HCT116 (cell line): ENCODE data around the gene FES. TPM values are rescaled to one million over a fixed set of nuclear protein-coding genes. Genes with fewer than 3 reads are reported as not detected.

Experiments
- ATAC-seq: fragments of 200-7000 bp; cut with Tn5 transposase; 2 replicates; pipeline ENCODE4 v1.9.1; 2020; ENCODE audit warnings: mild to moderate bottlenecking, moderate library complexity
- BruUV-seq: library from RNA; stranded (reverse); fragments of 400-500 nt; replicated peaks from 2 replicates; lab custom pipeline; 2021; lab: Mats Ljungman, UMichigan
- CTCF ChIA-PET: fragments of 300-600 bp; sonication (Branson Sonifier 250); formaldehyde crosslinking; loops from one replicate; lab custom pipeline; 2021; ENCODE audit warnings: antibody characterized with exemption; lab: Charles Lee
- POLR2A ChIA-PET: fragments of 300-600, 350-600 bp; sonication (Branson Sonifier 250); formaldehyde crosslinking; loops from one replicate; lab custom pipeline; 2021; ENCODE audit warnings: antibody characterized with exemption; lab: Charles Lee
- RAD21 ChIA-PET, 2 experiments: fragments of 300-600 bp; sonication (Branson Sonifier 250); formaldehyde crosslinking; loops; one replicate each; lab custom pipeline; 2023; ENCODE audit warnings: low total read pairs in 2 of 2; ENCODE audit not compliant: uncharacterized antibody in 2 of 2, unreplicated experiment in 2 of 2, low non-redundant PET in 1 of 2; lab: Charles Lee
- DNase-seq: peaks from one replicate; pipeline ENCODE4 v3.0.0-alpha.2; 2010; ENCODE audit warnings: low read depth, low spot score
- H2AFZ ChIP-seq: fragments of 200-600 bp; shearing (Covaris generic), sonication (generic); 2 replicates; pipeline ENCODE4 v1.6.1; 2017; ENCODE audit warnings: low read depth, mixed run types, mixed read lengths, antibody characterized with exemption, low read length; ENCODE audit not compliant: poor library complexity, severe bottlenecking
- H3K27ac ChIP-seq: 2 replicates; pipeline ENCODE4 v1.5.1; 2012; ENCODE audit warnings: low read depth, low read length
- H3K27me3 ChIP-seq: fragments of 200-600 bp; sonication (generic); 2 replicates; pipeline ENCODE4 v1.6.1; 2016; ENCODE audit warnings: mixed run types, low read length, mixed read lengths; ENCODE audit not compliant: insufficient read depth
- H3K36me3 ChIP-seq, 2 experiments: fragments of 200-500 bp in 1 of 2; fragments of 200-600 bp in 1 of 2; sonication (Bioruptor generic) in 1 of 2; sonication (generic) in 1 of 2; 2 replicates each; pipeline versions ENCODE4 v1.5.1 to v1.6.1; 2014 to 2016; ENCODE audit warnings: low read length in 2 of 2, inconsistent platforms in 1 of 2, mixed read lengths in 1 of 2, mixed run types in 1 of 2; ENCODE audit not compliant: insufficient read depth in 2 of 2, control insufficient read depth in 1 of 2
- H3K4me1 ChIP-seq, 2 experiments: fragments of 200-600 bp in 1 of 2; sonication (generic) in 1 of 2; 2 replicates each; pipeline versions ENCODE4 v1.5.1 to v1.6.1; 2012 to 2017; ENCODE audit warnings: low read length in 2 of 2, inconsistent platforms in 1 of 2, mild to moderate bottlenecking in 1 of 2, mixed read lengths in 1 of 2, mixed run types in 1 of 2, moderate library complexity in 1 of 2; ENCODE audit not compliant: insufficient read depth in 2 of 2, control insufficient read depth in 1 of 2
- H3K4me2 ChIP-seq: fragments of 200-600 bp; sonication (generic); 2 replicates; pipeline ENCODE4 v1.6.1; 2017; ENCODE audit warnings: mixed run types, low read length, mixed read lengths
- H3K4me3 ChIP-seq, 2 experiments: fragments of 200-600 bp in 1 of 2; sonication (generic) in 1 of 2; replicated peaks in 1 of 2; 2 replicates each; pipeline ENCODE4 v1.5.1; 2011 to 2016; ENCODE audit warnings: low read length in 2 of 2, control low read depth in 1 of 2, low read depth in 1 of 2, mild to moderate bottlenecking in 1 of 2, mixed read lengths in 1 of 2, mixed run types in 1 of 2
- H3K79me2 ChIP-seq: fragments of 200-600 bp; sonication (generic); 2 replicates; pipeline ENCODE4 v1.6.1; 2017; ENCODE audit warnings: mild to moderate bottlenecking, mixed run types, low read length, moderate library complexity, mixed read lengths; ENCODE audit not compliant: insufficient read depth
- H3K9ac ChIP-seq: fragments of 200-600 bp; sonication (generic); 2 replicates; pipeline ENCODE4 v1.6.1; 2016; ENCODE audit warnings: low read length, mixed read lengths
- H3K9me2 ChIP-seq: fragments of 200-600 bp; sonication (generic), shearing (Covaris generic); 2 replicates; pipeline ENCODE4 v1.6.1; 2017; ENCODE audit warnings: mixed run types, mild to moderate bottlenecking, moderate library complexity; ENCODE audit not compliant: insufficient read depth
- H3K9me3 ChIP-seq, 2 experiments: fragments of 200-500 bp in 1 of 2; fragments of 200-600 bp in 1 of 2; sonication (Bioruptor generic) in 1 of 2; sonication (generic) in 1 of 2; 2 replicates each; pipeline ENCODE4 v1.6.1; 2014 to 2017; ENCODE audit warnings: low read length in 2 of 2, mixed read lengths in 2 of 2, inconsistent platforms in 1 of 2, low read depth in 1 of 2, mild to moderate bottlenecking in 1 of 2, mixed run types in 1 of 2, moderate library complexity in 1 of 2; ENCODE audit not compliant: control insufficient read depth in 1 of 2, insufficient read depth in 1 of 2
- H4K20me1 ChIP-seq: fragments of 200-600 bp; sonication (generic), shearing (Covaris generic); 2 replicates; pipeline ENCODE4 v1.6.1; 2017; ENCODE audit warnings: mixed run types, mild to moderate bottlenecking, moderate library complexity; ENCODE audit not compliant: insufficient read depth
- ATF3 ChIP-seq: IDR thresholded peaks from 2 replicates; pipeline ENCODE4 v1.6.1; 2012
- EZH2 ChIP-seq: fragments of 200-600 bp; sonication (generic); IDR thresholded peaks from 2 replicates; pipeline ENCODE4 v1.6.1; 2017; ENCODE audit warnings: antibody characterized with exemption, mixed run types
- REST ChIP-seq: IDR thresholded peaks from 2 replicates; pipeline ENCODE4 v1.6.1; 2012; ENCODE audit warnings: low read depth
- intact Hi-C: fragments of 100-400 bp; cut with micrococcal nuclease; formaldehyde crosslinking; loops from 2 replicates; pipeline ENCODE4 v1.10.0; 2022
- total RNA-seq: library from RNA; stranded (reverse); gene quantifications from one replicate; pipeline ENCODE4 v1.2.1, GENCODE V29; 2021; ENCODE audit not compliant: unreplicated experiment

FES gene
- total RNA-seq, 1 experiment from 2014 or later = 5.3 TPM

- no peak for TF ChIP-seq REST
- TF ChIP-seq, all 23 proteins: peak for 0
Observed at GRCh38 chr15:90906181-90906849, 22.0 kb downstream of the FES start (continued).

GRCh38 chr15:90907051-90907660 lies 22.9 kb downstream of the FES start:
- H3K36me3 ChIP-seq = peaks cover 10 to 12% of the 10 kb centered on the region in 2 experiments; a peak in 3 of 4 replicates
- TF ChIP-seq EZH2 (no peak), ATF3 (no peak)
- no peak overlapping the region for H3K4me2 ChIP-seq
- H3K9ac ChIP-seq = no peak overlapping the region
- no peaks in the 10 kb centered on the region for H3K9me2 ChIP-seq
- no peak overlapping the region for H2AFZ ChIP-seq
- H3K4me1 ChIP-seq = peaks cover 2 to 11% of the 10 kb centered on the region in 2 experiments; a peak in 3 of 4 replicates
- BruUV-seq = no TSS peak
- H3K27me3 ChIP-seq = no peaks in the 10 kb centered on the region
- no peaks in the 10 kb centered on the region for H4K20me1 ChIP-seq
- ATAC-seq (no peak), DNase-seq (no peak)
- H3K79me2 ChIP-seq = no peaks in the 10 kb centered on the region
- intact Hi-C loops = no loop called here
- CTCF ChIA-PET = no interaction called here
- H3K9me3 ChIP-seq = no peaks in the 10 kb centered on the region
- no peak overlapping the region for H3K27ac ChIP-seq
- POLR2A ChIA-PET = no interaction called here
- RAD21 ChIA-PET = no interaction called here
- no peak overlapping the region for H3K4me3 ChIP-seq
